SK-N-MC (cell line): ENCODE results near the gene SORBS1.

Experiments used
- EZH2 ChIP-seq: fragments of 200-600 bp; sonication (generic); IDR thresholded peaks from one replicate; pipeline ENCODE4 v1.6.1; 2017; ENCODE audit warnings: antibody characterized with exemption
- POLR2AphosphoS5 ChIP-seq: IDR thresholded peaks from 2 replicates; pipeline ENCODE4 v1.6.1; 2012; ENCODE audit warnings: mild to moderate bottlenecking, low read depth, low read length, borderline replicate concordance

DNA sequence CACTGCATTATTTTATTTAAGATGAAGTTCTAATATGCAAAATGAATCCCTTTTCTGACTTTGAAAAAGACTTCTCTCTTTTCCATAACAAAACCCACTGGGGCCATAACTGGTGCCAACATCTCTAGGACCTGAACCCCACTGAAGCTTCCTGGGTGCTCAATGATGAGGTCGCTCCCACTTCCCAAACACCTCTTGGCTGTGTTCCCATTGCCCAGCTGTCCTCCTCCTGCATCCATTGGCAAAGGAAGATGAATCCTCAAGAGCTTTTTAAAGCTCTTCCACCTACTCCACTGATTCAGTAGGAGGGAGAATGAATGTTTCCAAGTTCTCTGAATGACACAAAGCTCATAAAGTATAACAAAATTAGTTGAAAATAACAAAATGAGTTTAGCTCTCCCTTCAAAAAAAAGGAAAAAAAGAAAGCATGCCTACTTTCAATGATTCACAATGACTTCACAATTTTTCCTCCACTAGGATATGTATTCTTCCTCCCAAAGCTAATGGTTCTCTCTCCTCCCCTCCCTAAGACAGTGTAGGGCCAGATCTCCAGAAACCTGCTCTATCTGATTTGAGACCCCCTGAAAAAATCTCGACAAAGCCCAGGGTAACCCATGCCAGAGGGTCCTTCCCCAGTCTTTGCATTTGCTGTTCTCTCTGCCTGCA lies 64.8 kb downstream of the SORBS1 start:
- no peak for TF ChIP-seq POLR2AphosphoS5
- TF ChIP-seq EZH2, result no peak
